UCSD-AML1 (cell line): ENCODE data around the gene CLDN7.

Experiments used
- DNase-seq: peaks from one replicate; lab custom pipeline; 2025; ENCODE audit not compliant: unreplicated experiment; lab: John Stamatoyannopoulos, UW

Gene CLDN7

DNA sequence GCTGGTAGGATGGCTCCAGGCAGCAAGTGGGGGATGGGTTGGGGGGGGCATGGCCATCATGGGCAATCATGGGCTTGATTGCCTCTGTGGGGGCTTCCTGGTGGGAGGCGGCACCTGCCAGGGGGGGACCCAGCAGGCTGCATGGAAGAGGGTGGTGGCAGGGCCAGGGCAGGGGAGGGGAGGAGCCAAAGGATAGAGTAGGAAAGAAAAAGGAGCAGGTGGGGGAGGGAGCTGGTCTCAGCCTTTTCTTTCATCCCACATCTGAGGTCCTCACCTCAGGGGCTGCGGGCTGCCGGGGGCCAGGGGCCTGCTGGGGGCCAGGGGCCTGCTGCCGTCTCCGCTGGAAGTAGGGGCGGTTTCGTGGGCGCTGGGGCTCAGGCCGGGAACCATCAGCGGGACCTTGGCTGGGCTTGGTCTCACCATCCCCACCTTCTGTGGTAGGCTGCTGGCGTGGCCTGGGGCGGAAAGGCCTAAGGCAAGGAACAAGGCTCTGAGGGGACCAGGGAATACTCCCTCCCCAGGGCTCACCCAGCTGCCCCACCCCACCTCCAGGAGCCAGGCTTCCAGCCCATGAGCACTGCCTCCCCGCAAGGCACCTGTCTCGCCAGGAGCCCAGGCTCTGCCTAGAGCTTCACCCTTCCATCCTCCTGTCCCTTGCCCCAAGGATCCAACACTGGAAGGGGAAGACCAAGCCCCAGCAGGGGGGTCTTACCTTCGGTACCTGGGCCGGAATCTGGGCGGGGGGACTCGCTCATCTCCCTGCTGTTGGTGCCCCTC lies 27.2 kb upstream of the CLDN7 start:
- no peak for DNase-seq

DNA sequence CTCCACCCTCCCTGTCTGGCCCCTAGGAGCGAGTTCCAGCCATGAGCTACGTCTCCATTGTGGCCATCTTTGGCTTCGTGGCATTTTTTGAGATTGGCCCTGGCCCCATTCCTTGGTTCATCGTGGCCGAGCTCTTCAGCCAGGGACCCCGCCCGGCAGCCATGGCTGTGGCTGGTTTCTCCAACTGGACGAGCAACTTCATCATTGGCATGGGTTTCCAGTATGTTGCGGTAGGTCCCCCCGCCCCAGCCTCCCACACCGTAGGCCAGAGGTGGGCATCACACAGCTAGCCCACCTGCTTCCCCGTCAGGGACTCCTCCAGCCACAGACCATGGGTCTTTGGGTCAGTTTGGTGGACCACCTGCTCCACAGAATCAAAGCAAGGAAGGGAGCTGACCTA lies 23.4 kb upstream of the CLDN7 start:
- no peak for DNase-seq

DNA sequence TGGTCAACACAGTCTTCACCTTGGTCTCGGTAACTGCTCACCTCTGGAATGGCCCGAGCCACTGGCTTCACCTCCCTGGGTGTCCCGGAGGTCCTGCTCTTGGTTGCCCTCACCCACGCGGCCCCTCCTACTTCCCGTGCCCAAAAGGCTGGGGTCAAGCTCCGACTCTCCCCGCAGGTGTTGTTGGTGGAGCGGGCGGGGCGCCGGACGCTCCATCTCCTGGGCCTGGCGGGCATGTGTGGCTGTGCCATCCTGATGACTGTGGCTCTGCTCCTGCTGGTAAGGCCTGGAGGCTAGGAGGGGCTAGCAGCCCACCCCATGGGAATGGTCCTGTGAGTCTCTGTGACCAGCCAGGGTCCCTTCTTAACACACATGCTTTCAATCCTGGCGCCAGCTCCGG lies 22.6 kb upstream of the CLDN7 start:
- DNase-seq: no peak

DNA sequence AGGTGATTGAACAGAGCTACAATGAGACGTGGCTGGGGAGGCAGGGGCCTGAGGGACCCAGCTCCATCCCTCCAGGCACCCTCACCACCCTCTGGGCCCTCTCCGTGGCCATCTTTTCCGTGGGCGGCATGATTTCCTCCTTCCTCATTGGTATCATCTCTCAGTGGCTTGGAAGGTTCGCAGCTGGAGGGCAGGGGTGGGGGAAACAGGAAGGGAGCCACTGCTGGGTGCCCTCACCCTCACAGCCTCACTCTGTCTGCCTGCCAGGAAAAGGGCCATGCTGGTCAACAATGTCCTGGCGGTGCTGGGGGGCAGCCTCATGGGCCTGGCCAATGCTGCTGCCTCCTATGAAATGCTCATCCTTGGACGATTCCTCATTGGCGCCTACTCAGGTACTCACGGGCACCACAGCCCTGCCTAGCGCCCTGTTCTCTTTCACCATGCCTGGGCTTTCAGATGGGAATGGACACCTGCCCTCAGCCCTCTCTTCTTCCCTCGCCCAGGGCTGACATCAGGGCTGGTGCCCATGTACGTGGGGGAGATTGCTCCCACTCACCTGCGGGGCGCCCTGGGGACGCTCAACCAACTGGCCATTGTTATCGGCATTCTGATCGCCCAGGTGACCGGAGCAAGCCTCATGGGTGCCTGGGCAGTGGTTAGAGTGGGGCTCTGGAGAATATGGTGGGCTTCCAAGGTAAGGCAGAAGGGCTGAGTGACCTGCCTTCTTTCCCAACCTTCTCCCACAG lies 21.4 kb upstream of the CLDN7 start:
- DNase-seq: no peak

DNA sequence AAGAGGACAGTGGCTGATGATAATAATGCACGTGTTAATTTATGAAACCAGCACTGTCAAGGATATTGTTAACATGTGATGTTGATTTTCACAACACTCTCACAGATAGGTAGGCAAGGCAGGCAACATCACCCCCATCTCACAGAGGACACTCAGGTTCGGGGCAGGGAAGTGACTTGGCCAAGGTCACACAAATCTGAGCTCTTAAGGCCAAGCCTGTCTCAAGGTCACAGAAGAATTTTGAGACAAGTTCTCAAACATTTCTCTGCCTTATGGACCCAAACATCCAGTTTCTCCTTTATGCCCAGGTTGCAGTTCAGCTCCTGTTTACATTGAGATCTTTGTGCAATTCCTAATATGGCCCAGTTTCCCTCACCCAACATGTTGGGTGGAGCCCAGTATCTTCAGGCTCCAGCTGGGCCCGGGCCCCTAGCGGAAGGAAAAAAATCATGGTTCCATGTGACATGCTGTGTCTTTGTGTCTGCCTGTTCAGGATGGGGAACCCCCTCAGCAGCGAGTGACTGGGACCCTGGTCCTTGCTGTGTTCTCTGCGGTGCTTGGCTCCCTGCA lies 20.6 kb upstream of the CLDN7 start:
- no peak for DNase-seq

DNA sequence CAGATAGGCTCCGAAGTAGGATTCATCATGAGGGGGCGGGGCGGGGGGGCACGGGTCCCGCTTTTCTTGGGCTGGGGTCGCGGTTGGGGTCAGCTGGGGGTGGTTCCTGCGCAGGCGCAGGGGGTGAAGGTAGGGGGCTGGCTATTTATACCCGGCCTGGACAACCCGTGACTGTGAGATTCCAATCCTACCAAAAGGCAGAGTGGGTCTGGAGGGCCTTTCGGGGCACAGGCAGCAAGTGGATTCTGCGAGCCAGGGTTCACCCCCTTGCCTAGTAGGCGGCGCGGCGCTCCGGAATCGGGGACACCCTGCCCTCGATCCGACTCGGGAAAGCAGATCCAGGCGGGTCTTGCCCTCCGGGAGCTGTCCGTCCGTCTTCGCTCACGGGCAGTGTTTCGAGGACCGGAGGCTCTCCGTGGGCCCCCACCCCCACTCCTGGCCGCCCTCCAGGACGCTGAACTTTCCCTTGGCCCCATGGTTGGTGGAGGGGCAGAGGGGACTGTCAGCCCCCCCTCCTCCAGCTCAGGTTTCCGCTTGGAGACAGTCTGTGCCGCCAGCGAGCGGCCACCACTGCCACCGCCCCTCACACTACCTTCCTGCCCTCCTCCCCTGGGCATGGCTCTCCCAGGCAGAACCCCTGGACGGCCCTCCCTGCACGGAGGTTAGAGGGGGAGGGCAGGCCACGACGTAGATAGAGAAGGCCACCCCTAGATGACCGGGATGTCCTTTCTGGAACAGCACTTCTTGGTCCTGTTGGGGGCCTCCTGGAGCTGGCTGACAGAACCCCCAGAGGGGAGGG lies 19.9 kb upstream of the CLDN7 start:
- no peak for DNase-seq

DNA sequence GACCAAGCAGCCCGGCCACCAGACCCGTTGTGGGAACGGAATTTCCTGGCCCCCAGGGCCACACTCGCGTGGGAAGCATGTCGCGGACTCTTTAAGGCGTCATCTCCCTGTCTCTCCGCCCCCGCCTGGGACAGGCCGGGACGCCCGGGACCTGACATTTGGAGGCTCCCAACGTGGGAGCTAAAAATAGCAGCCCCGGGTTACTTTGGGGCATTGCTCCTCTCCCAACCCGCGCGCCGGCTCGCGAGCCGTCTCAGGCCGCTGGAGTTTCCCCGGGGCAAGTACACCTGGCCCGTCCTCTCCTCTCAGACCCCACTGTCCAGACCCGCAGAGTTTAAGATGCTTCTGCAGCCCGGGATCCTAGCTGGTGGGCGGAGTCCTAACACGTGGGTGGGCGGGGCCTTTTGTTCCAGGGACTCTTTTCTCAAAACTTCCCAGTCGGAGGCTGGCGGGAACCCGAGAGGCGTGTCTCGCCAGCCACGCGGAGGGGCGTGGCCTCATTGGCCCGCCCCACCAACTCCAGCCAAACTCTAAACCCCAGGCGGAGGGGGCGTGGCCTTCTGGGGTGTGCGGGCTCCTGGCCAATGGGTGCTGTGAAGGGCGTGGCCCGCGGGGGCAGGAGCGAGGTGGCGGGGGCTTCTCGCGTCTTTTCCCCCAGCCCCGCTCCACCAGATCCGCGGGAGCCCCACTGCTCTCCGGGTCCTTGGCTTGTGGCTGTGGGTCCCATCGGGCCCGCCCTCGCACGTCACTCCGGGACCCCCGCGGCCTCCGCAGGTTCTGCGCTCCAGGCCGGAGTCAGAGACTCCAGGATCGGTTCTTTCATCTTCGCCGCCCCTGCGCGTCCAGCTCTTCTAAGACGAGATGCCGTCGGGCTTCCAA lies 19.0 kb upstream of the CLDN7 start, which contains the start of gene SLC2A4:
SLC2A4 (plus strand) TSS at position 645 of the 879 bp plus-strand sequence; CDS start at position 862, 217 bp downstream.
- peak; percentile 96 for DNase-seq

DNA sequence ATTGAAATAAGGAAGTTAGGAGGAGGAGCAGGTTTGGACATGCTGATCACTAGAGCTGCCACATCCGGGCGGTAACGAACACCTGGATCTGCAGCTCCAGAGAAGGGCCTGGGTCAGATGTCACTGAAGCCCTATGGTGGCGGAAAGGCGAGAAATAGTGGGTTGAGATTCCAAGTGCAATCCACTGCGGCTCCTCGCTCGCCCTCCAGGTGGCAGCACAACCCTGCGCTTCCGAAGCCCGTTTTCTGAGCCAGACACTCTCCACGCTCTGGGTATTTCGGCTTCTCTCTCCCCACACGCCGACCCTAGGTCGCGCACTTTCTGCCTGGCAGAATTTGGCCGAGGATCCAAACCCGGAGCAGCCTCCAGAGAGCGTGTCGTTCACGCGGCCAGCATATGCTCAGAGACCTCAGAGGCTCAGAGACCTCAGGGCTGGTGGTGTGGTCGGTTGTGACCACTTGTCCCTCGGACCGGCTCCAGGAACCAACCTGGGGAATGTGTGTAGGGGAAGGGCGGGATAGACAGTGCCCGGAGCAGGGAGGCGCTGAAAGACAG lies 18.3 kb upstream of the CLDN7 start:
- peak; percentile 86 for DNase-seq

DNA sequence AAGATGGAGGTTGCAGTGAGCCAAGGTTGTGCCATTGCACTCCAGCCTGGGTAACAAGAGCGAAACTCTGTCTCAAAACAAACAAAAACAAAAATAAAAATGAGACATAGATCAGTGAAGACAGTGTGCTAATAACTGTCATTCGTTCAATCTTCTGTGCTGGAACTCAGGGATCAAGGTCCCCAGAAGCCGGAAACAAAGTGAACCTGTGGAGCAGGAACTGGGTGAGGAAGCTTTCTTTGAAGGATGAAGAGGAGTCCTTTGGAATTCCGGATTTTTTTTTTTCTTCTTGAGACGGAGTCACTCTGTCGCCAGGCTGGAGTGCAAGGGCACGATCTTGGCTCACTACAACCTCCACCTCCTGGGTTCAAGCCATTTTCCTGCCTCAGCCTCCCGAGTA lies 17.2 kb upstream of the CLDN7 start:
- no peak for DNase-seq

DNA sequence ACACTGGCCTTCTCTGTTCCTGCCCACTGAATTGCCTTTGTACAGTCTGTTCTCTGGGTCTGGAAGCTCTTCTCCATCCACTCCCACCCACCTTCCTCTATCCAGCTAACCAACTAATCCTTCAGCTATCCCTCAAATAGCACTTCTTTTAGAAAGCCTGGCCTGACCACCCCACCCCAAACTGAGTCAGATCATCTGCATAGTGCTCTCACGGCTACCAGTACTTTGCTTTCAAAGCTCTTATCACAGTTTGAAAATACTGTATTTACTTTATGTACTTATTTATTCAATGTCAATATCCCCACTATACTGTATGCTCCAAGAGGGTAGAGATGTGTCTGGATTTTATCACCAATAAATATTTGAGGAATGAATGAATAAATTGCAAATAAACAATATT lies 4.5 kb upstream of the CLDN7 start:
- no peak for DNase-seq

DNA sequence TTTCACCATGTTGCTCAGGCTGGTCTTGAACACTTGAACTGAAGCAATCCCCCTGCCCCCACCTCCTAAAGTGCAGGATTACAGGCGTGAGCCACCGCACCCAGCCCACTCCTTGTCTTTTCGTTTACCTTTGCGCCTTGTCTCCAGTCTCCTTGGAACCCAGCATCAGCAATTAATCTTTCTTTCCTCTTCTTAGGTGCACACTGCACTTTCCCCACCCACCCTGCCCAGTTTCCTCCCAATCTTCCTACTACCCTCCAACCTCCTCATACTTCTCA lies 1.5 kb upstream of the CLDN7 start:
- DNase-seq: no peak

DNA sequence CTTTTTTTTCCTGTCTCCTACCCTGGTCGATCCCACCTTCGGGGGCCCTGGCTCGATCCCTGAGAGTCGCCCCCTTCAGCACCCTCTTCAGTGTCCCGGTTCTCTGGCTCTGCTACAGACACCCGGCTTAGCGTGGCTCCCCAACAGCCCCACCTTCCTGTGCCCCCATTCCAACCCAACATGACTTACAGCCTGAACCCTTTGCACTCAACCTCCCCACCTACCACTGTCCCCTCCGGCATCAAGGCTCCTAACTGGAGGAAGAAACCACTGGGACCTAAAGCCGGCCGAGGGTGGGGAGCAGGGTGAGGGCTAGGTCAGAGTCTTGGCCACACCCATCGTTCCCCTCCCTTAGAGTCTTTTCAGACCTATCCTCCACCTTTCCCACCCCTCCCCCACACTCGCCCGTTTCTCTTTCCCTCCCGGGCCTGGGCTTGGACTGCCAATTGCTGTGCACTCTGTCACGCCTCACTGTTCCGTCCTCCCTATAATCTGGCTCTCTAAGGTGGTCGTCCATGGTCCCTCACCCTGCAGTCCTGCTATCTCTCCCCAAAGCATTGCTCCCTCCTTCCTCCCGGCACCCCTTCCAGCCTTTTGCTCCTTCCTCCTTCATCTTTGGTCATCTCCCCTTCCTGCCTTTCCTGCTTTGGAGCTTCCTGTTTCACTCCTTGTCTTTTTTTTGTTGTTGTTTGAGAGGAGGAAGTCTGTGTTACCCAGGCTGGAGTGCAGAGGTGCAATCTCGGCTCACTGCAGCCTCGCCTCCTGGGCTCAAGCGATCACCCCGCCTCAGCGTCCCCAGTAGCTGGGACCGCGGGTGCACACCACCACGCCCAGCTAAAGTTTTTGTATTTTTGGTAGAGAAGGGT lies 890 bp upstream of the CLDN7 start:
- DNase-seq: peak; percentile 44

DNA sequence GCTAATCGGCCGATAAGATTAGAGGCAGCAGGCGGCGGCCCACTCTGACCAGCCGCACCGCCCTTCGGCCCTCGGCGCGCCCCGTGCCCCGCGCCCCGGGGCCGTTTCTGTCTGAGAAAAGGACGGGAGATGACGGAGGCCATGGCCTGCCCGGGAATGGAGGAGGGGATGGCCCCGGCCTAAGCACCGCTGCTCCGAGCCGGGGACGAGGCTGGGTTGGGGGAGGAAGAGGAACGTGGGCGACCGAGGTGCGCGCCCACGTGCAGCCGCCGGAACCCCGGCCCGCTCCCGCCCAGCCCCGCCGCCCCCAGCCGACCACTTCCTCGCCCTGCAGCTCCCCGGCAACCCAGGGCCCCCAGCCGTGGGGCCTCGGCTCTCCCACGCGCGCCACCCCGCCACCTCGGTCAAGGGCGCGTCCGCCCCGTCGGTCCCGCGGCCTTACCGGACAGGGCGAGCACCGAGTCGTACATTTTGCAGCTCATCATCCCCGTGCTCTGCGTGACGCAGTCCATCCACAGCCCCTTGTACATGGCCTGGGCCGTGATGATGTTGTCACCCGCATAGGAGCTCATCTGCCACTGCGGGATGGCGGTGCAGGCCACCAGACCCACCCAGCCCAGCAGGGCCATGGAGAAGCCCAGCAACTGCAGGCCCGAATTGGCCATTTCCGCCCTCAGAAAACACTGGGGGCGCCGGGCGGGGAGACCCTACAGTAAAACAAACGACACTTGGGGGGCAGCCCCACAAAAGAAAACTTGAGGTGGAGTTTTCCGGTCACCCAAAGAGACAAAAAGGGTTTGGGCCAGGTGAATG lies 693 bp downstream of the CLDN7 start:
- no peak for DNase-seq

DNA sequence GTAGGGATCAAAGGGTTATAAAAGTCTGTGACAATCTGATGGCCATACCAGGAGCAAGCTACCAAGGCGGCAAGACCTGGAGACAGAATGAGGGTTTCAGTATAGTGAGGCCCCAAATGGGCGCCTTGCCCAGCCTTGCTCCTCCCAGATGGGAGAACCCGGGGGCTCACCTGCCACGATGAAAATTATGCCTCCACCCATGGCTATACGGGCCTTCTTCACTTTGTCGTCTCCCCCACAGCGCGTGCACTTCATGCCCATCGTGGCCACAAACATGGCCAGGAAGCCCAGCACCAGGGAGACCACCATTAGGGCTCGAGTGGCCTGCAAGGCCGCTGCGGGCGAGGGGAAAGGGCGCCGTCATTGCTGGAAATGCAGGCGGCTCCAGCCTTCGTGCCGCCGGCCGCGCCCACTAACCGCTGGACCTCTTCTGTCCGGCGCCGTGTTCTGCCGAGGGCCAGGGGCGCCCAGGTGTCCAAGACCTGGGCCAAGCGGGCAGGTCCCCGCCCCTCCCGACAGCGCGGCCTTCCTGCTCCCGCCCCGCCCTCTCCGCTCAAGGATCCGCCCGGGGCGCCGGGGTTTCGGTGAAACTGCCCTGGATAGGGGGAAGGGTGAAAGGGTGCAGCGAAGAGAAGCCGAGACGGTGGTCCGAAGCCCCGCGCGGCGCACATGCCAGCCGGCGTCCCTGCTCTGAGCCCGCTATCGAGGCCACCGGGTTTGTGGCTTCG lies 1.5 kb downstream of the CLDN7 start:
- no peak for DNase-seq

DNA sequence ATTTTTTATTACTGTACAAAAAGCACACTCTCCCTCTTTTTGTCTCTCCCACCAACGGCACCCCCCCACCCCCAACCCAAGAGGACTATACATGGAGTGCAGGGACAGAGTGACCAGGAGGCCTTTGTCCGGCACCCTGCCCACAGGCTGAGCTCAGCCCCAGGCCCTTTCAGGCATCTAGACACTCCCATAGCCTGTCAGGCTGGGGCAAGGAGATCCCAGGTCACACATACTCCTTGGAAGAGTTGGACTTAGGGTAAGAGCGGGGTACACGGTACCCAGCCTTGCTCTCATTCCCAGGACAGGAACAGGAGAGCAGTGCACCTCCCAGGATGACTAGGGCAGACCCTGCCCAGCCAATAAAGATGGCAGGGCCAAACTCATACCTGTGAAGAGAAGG lies 2.1 kb downstream of the CLDN7 start:
- DNase-seq: no peak

DNA sequence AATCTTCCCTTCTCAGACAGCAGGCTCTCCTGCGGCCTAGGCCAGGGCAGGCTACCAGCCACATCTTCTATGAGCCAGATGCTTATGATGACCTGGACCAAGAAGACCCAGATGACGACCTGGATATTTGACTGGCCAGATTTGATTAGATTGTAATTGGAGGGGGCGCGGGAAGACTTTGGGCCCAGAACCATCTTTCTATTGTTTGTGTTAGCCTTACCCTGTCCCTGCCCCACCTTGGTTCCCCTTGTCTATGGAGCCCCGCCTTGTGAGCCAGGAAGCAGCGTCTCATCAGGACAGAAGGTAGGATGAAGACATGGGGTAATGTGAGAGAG lies 2.8 kb downstream of the CLDN7 start:
- DNase-seq: no peak

DNA sequence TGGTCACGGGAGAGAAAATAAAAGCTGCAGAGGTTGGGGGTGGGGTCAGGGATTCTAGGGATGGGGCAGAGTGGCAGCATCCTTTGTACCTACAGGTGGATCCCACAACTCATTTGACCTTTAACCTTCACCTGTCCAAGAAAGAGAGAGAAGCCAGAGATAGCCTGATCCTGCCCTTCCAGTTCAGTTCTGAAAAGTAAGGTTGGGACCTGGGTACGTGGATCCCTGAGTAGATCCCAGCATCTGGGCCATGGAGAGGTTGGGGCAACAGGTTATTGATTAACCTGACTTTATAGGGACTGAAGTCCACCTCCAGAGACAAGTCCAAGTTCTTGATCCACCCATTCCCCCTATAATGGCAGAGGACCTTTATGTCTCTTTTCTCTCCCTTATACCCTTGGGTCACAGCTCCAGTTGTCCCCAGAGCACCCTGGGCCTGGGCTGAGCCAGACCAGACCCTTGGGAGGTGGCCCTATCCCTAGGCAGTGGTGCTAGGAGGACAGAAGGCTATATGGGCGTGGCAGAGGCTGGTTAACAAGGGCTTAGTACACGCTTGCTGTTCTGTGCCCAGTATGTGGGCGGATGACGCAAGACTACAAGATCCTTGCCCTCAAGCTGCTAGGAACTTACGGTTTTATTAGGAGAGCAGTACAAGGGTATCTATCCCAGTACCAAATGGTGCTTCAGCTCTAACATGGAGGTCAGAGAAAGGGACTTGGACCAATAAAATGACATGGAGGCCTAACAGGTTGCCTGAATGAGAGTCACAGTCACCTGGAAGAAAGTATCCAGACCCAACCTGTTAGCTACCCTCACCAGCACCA lies 3.3 kb downstream of the CLDN7 start:
- DNase-seq: no peak
